OCI-LY7 (cell line): ENCODE measurements around the gene RPL29. TPM values are rescaled to one million over a fixed set of nuclear protein-coding genes. Genes with fewer than 3 reads are reported as not detected.

Experiments used
- BruUV-seq: library from RNA; stranded (reverse); fragments of 400-500 nt; replicated peaks from 2 replicates; lab custom pipeline; 2021; lab: Mats Ljungman, UMichigan
- CTCF ChIA-PET: fragments of 300-600 bp; sonication (Branson Sonifier 250); formaldehyde crosslinking; loops from one replicate; lab custom pipeline; 2022; ENCODE audit warnings: antibody characterized with exemption; ENCODE audit not compliant: unreplicated experiment; lab: Charles Lee
- POLR2A ChIA-PET: fragments of 300-600 bp; sonication (Branson Sonifier 250); formaldehyde crosslinking; loops from one replicate; lab custom pipeline; 2022; ENCODE audit warnings: antibody characterized with exemption; lab: Charles Lee
- DNase-seq: peaks from one replicate; pipeline ENCODE4 v3.0.0-alpha.2; 2015; ENCODE audit warnings: low spot score
- H2AFZ ChIP-seq: fragments of 200-600 bp; sonication (generic), shearing (Covaris generic); 2 replicates; pipeline ENCODE4 v1.6.1; 2014; ENCODE audit warnings: mild to moderate bottlenecking, antibody characterized with exemption, low read length, moderate library complexity
- H3K27ac ChIP-seq: fragments of 200-600 bp; sonication (generic); 2 replicates; pipeline ENCODE4 v1.5.1; 2014; ENCODE audit warnings: mixed run types, low read depth, mild to moderate bottlenecking, moderate library complexity, low read length, inconsistent platforms; ENCODE audit not compliant: poor library complexity, severe bottlenecking
- H3K36me3 ChIP-seq: fragments of 200-600 bp; sonication (generic); 2 replicates; pipeline ENCODE4 v1.6.1; 2014; ENCODE audit warnings: mild to moderate bottlenecking, antibody characterized with exemption, low read length, moderate library complexity, mixed read lengths; ENCODE audit not compliant: insufficient read depth
- H3K4me1 ChIP-seq: fragments of 200-600 bp; sonication (generic); 2 replicates; pipeline ENCODE4 v1.5.1; 2014; ENCODE audit warnings: mild to moderate bottlenecking, low read length; ENCODE audit not compliant: insufficient read depth, poor library complexity, severe bottlenecking
- H3K4me2 ChIP-seq: fragments of 200-600 bp; sonication (generic); 2 replicates; pipeline ENCODE4 v1.6.1; 2014; ENCODE audit warnings: mild to moderate bottlenecking, low read length
- H3K4me3 ChIP-seq: fragments of 200-600 bp; sonication (generic); 2 replicates; pipeline ENCODE4 v1.5.1; 2014; ENCODE audit warnings: mild to moderate bottlenecking, low read depth, low read length; ENCODE audit not compliant: poor library complexity, severe bottlenecking
- H3K79me2 ChIP-seq: fragments of 200-600 bp; sonication (generic); 2 replicates; pipeline ENCODE4 v1.6.1; 2016; ENCODE audit warnings: low read depth, mild to moderate bottlenecking, low read length, moderate library complexity, mixed read lengths; ENCODE audit not compliant: insufficient read depth
- H3K9me2 ChIP-seq: fragments of 200-600 bp; sonication (generic); 2 replicates; pipeline ENCODE4 v1.6.1; 2016; ENCODE audit warnings: mild to moderate bottlenecking, low read length, mixed read lengths; ENCODE audit not compliant: insufficient read depth
- H3K9me3 ChIP-seq: fragments of 200-600 bp; sonication (generic); 2 replicates; pipeline ENCODE4 v1.6.1; 2014; ENCODE audit warnings: mild to moderate bottlenecking, mixed run types, low read length, mixed read lengths
- H4K20me1 ChIP-seq: fragments of 200-600 bp; sonication (generic); 2 replicates; pipeline ENCODE4 v1.6.1; 2014; ENCODE audit warnings: mild to moderate bottlenecking, antibody characterized with exemption, low read length, moderate library complexity, mixed read lengths; ENCODE audit not compliant: insufficient read depth
- EZH2phosphoT487 ChIP-seq: fragments of 200-600 bp; sonication (generic); IDR thresholded peaks from 2 replicates; pipeline ENCODE4 v1.6.1; 2018; ENCODE audit warnings: low read depth, borderline replicate concordance, mild to moderate bottlenecking, mixed run types, antibody characterized with exemption, low read length, moderate library complexity, mixed read lengths
- intact Hi-C: fragments of 100-400 bp; cut with micrococcal nuclease; formaldehyde crosslinking; loops from one replicate; pipeline ENCODE4 v1.10.0; 2022; ENCODE audit not compliant: unreplicated experiment
- total RNA-seq, 2 experiments: library from RNA; depleted of rRNA in 1 of 2; stranded (reverse); fragments of >200 nt in 1 of 2; shearing (Covaris generic) in 1 of 2; gene quantifications; 2 replicates each; pipeline ENCODE4 v1.2.3, GENCODE V29; 2014 to 2022
- TF ChIP-seq, protein P1 (sequence below): fragments of 200-600 bp; sonication (generic); conservative IDR thresholded peaks from 2 replicates; pipeline ENCODE4 v1.5.1; 2014; ENCODE audit warnings: mild to moderate bottlenecking, antibody characterized with exemption, low read length, moderate library complexity, mixed read lengths

RPL29 gene
- total RNA-seq, 2 experiments from 2014 or later = 1,535 to 1,781 TPM

DNA sequence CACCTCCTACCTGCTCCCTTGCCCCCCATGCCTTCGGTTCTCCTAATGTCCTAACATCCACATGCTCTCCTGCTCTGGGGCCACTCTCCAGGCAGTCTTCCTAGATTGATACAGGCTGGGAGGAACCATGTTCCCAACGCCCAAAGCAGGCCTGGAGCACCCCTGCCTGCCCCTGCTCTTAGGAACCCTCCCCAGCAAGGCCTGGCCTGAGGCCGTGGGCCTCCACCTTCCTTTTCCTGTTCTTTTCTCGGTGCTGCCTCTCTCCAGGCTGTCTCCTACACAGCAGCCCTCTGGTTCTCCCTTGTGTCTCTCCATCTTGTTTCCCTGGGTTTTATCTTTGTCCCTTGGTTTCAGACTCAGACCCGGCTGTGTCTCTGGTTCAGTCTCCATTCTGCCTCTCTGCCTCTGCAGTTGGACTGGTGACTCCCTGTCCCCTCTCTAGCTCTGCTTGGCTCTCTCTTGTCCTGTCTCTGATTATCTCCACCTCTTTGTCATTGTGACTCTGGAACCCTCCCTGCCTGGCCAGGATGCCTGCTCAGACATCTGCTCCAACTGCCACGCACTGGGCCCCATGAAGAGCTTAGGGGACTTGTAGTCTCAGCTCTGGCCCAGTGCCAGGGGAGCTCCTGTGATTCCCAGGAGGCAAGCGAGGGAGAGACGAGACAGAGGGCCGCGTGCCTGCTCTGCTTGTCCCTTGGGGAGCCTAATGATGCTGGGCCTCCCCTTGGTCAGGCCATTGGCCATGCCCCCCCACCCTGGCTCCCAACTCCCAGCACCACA lies 26.0 kb upstream of the RPL29 start:
- Histone ChIP-seq H3K9me3 (no peaks in the 10 kb centered on the region), H3K27ac (no peak overlapping the region), H3K4me3 (no peak overlapping the region), H3K79me2 (no peaks in the 10 kb centered on the region), H4K20me1 (no peaks in the 10 kb centered on the region), H3K9me2 (no peaks in the 10 kb centered on the region), H3K36me3 (no peaks in the 10 kb centered on the region), H3K4me1 (peaks cover 9% of the 10 kb centered on the region), H3K4me2 (no peak overlapping the region), H2AFZ (no peak overlapping the region)
- TF ChIP-seq EZH2phosphoT487 = no peak
- TF ChIP-seq, protein P1, sequence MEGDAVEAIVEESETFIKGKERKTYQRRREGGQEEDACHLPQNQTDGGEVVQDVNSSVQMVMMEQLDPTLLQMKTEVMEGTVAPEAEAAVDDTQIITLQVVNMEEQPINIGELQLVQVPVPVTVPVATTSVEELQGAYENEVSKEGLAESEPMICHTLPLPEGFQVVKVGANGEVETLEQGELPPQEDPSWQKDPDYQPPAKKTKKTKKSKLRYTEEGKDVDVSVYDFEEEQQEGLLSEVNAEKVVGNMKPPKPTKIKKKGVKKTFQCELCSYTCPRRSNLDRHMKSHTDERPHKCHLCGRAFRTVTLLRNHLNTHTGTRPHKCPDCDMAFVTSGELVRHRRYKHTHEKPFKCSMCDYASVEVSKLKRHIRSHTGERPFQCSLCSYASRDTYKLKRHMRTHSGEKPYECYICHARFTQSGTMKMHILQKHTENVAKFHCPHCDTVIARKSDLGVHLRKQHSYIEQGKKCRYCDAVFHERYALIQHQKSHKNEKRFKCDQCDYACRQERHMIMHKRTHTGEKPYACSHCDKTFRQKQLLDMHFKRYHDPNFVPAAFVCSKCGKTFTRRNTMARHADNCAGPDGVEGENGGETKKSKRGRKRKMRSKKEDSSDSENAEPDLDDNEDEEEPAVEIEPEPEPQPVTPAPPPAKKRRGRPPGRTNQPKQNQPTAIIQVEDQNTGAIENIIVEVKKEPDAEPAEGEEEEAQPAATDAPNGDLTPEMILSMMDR = no peak
- ChIA-PET CTCF (no interaction called here), POLR2A (interaction anchor here (0.6 to 0.9 kb wide), 2 partner anchors 10 to 66 kb away, joined by 3 to 10 read pairs; no protein-coding TSS in a partner anchor)
- BruUV-seq = no TSS peak
- intact Hi-C loops = no loop called here
- DNase-seq = no peak

DNA sequence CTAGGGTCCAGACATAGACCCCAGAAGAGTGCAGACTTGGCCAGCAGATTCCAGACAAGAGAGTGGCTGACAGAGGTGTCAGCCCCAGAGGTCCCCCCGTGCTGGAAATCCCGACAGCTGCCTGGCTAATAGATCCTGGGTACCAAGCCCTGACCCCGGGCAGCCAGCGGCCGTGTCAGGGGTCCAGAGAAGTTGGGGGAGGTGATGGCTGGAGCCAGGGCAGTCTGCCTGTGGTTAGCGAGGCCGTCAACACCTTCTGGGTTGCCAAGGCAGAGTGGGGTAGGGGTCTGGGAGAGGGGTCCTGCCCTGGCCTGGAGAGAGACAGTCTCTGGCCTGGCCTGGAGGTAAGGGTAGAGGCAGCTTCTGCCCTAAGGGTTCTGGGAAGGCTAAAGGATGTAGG lies 25.1 kb upstream of the RPL29 start:
- BruUV-seq = no TSS peak

More for the DNA sequence above, 25.1 kb upstream of the RPL29 start:
- Histone ChIP-seq H3K9me2 (no peaks in the 10 kb centered on the region), H3K79me2 (no peaks in the 10 kb centered on the region), H3K4me2 (no peak overlapping the region), H3K9me3 (no peaks in the 10 kb centered on the region), H2AFZ (no peak overlapping the region), H4K20me1 (no peaks in the 10 kb centered on the region), H3K27ac (no peak overlapping the region), H3K4me3 (no peak overlapping the region), H3K4me1 (peaks cover 9% of the 10 kb centered on the region), H3K36me3 (no peaks in the 10 kb centered on the region)
- POLR2A ChIA-PET = no interaction called here
- TF ChIP-seq EZH2phosphoT487 = no peak
- TF ChIP-seq, protein P1 = no peak
- intact Hi-C loops = no loop called here
- no peak for DNase-seq
- CTCF ChIA-PET = no interaction called here
